OCI-LY7 (cell line): Measurements from ENCODE around the gene EYS.

Experiments used
- EZH2phosphoT487 ChIP-seq: fragments of 200-600 bp; sonication (generic); IDR thresholded peaks from 2 replicates; pipeline ENCODE4 v1.6.1; 2018; ENCODE audit warnings: low read depth, borderline replicate concordance, mild to moderate bottlenecking, mixed run types, antibody characterized with exemption, low read length, moderate library complexity, mixed read lengths
- TF ChIP-seq, protein P1 (sequence below): fragments of 200-600 bp; sonication (generic); conservative IDR thresholded peaks from 2 replicates; pipeline ENCODE4 v1.5.1; 2014; ENCODE audit warnings: mild to moderate bottlenecking, antibody characterized with exemption, low read length, moderate library complexity, mixed read lengths

DNA sequence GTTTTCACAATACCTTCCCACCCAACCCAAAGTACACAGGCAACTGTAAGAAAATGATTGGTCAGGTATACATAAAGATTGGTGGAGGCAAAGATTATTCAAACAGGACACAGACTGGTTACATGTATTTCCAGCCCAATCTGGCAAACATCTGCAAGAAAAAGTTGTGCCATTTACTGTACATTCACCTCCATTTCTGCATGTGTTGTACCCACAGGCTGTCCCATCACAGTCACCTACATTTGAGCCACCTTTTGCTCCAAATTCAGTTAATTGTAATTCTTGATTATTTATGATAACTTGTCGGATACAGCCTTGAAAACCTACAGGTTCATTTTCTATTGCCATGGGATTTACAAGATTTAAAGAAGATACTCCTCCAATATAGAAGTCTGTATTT is 1985.8 kb downstream of the EYS start:
- TF ChIP-seq, protein P1, sequence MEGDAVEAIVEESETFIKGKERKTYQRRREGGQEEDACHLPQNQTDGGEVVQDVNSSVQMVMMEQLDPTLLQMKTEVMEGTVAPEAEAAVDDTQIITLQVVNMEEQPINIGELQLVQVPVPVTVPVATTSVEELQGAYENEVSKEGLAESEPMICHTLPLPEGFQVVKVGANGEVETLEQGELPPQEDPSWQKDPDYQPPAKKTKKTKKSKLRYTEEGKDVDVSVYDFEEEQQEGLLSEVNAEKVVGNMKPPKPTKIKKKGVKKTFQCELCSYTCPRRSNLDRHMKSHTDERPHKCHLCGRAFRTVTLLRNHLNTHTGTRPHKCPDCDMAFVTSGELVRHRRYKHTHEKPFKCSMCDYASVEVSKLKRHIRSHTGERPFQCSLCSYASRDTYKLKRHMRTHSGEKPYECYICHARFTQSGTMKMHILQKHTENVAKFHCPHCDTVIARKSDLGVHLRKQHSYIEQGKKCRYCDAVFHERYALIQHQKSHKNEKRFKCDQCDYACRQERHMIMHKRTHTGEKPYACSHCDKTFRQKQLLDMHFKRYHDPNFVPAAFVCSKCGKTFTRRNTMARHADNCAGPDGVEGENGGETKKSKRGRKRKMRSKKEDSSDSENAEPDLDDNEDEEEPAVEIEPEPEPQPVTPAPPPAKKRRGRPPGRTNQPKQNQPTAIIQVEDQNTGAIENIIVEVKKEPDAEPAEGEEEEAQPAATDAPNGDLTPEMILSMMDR = no peak
- no peak for TF ChIP-seq EZH2phosphoT487
